Liver (tissue), 9 donors: Measurements from ENCODE around the gene NR1D1. TPM values are rescaled to one million over a fixed set of nuclear protein-coding genes. Genes with fewer than 3 reads are reported as not detected.

Source experiments
- DNase-seq: peaks from one replicate; pipeline ENCODE4 v3.0.0-alpha.2; 2017; ENCODE audit warnings: low spot score
- H3K27ac ChIP-seq, 2 donors: one replicate each; pipeline ENCODE4 v1.7.0; 2013; ENCODE audit warnings: inconsistent platforms in 2 of 2, low read length in 2 of 2, control low read depth in 1 of 2, low read depth in 1 of 2, mild to moderate bottlenecking in 1 of 2
- H3K27me3 ChIP-seq, 4 donors: one replicate each; pipeline versions ENCODE4 v1.6.1 to v1.7.0; 2013; ENCODE audit warnings: low read length in 3 of 4, inconsistent platforms in 1 of 4, mild to moderate bottlenecking in 1 of 4, moderate library complexity in 1 of 4; ENCODE audit not compliant: control insufficient read depth in 4 of 4, insufficient read depth in 4 of 4
- H3K36me3 ChIP-seq, 4 donors: one replicate each; pipeline versions ENCODE4 v1.6.1 to v1.7.0; 2013; ENCODE audit warnings: low read length in 3 of 4, mild to moderate bottlenecking in 3 of 4, low read depth in 1 of 4, moderate library complexity in 1 of 4; ENCODE audit not compliant: control insufficient read depth in 4 of 4, insufficient read depth in 3 of 4
- H3K4me1 ChIP-seq, 4 donors: one replicate each; pipeline versions ENCODE4 v1.6.1 to v1.7.0; 2013; ENCODE audit warnings: low read length in 3 of 4, mild to moderate bottlenecking in 3 of 4, moderate library complexity in 1 of 4; ENCODE audit not compliant: control insufficient read depth in 4 of 4, insufficient read depth in 4 of 4
- H3K4me3 ChIP-seq, 3 donors: one replicate each; pipeline versions ENCODE4 v1.6.1 to v1.7.0; 2013; ENCODE audit warnings: low read length in 3 of 3, control low read depth in 1 of 3, low read depth in 1 of 3, mild to moderate bottlenecking in 1 of 3
- H3K9ac ChIP-seq, 2 donors: one replicate each; pipeline ENCODE4 v1.7.0; 2013; ENCODE audit warnings: low read length in 2 of 2, mild to moderate bottlenecking in 2 of 2, moderate library complexity in 2 of 2, control low read depth in 1 of 2, low read depth in 1 of 2
- H3K9me3 ChIP-seq, 4 donors: one replicate each; pipeline versions ENCODE4 v1.6.1 to v1.7.0; 2013; ENCODE audit warnings: low read length in 3 of 4; ENCODE audit not compliant: control insufficient read depth in 4 of 4
- EGR1 ChIP-seq, 2 donors: IDR thresholded peaks; 2 replicates each; pipeline ENCODE4 v1.6.1; 2016 to 2018; ENCODE audit warnings: antibody characterized with exemption in 2 of 2, low read depth in 2 of 2
- FOXA1 ChIP-seq: IDR thresholded peaks from 2 replicates; pipeline ENCODE4 v1.6.1; 2016; ENCODE audit warnings: antibody characterized with exemption
- FOXA2 ChIP-seq: IDR thresholded peaks from 2 replicates; pipeline ENCODE4 v1.6.1; 2016; ENCODE audit warnings: antibody characterized with exemption
- GABPA ChIP-seq, 2 donors: IDR thresholded peaks in 1 of 2; conservative IDR thresholded peaks in 1 of 2; 2 replicates each; pipeline ENCODE4 v1.6.1; 2016; ENCODE audit warnings: antibody characterized with exemption in 2 of 2, mild to moderate bottlenecking in 1 of 2, moderate library complexity in 1 of 2
- HNF4A ChIP-seq, 2 donors: conservative IDR thresholded peaks; 2 replicates each; pipeline ENCODE4 v1.6.1; 2016; ENCODE audit warnings: antibody characterized with exemption in 2 of 2, mild to moderate bottlenecking in 2 of 2
- HNF4G ChIP-seq: IDR thresholded peaks from 2 replicates; pipeline ENCODE4 v1.6.1; 2016; ENCODE audit warnings: antibody characterized with exemption
- JUND ChIP-seq, 2 donors: IDR thresholded peaks; 2 replicates each; pipeline ENCODE4 v1.6.1; 2016; ENCODE audit warnings: antibody characterized with exemption in 2 of 2
- NR2F2 ChIP-seq: IDR thresholded peaks from 2 replicates; pipeline ENCODE4 v1.6.1; 2016; ENCODE audit warnings: antibody characterized with exemption
- RAD21 ChIP-seq, 2 donors: IDR thresholded peaks; 2 replicates each; pipeline ENCODE4 v1.6.1; 2016; ENCODE audit warnings: antibody characterized with exemption in 2 of 2, mild to moderate bottlenecking in 2 of 2
- RXRA ChIP-seq, 2 donors: IDR thresholded peaks; 2 replicates each; pipeline ENCODE4 v1.6.1; 2017 to 2018; ENCODE audit warnings: antibody characterized with exemption in 2 of 2, mild to moderate bottlenecking in 1 of 2
- TAF1 ChIP-seq: conservative IDR thresholded peaks from 2 replicates; pipeline ENCODE4 v1.6.1; 2016; ENCODE audit warnings: antibody characterized with exemption, mild to moderate bottlenecking
- WGBS: extraction: QIAGEN DNeasy Blood & Tissue Kit; methylation state at CpG from one replicate; pipeline ENCODE4 v1.1.7; 2013; 5-methylcytosine and 5-hydroxymethylcytosine counted together
- polyA plus RNA-seq, 2 donors: library from polyadenylated mRNA; stranded (reverse) in 1 of 2; unstranded in 1 of 2; fragments of 200-250 nt in 1 of 2; fragments of >200 nt in 1 of 2; fragmentation: Nextera tagmentation in 1 of 2; extraction: Ambion mirVana in 1 of 2; gene quantifications; one replicate each; pipeline versions ENCODE4 v1.2.1 to v1.2.3, GENCODE V29; 2013 to 2015
- total RNA-seq, 2 donors: library from RNA; depleted of rRNA; stranded (reverse); fragments of >200 nt; gene quantifications; one replicate each; pipeline ENCODE4 v1.2.3, GENCODE V29; 2014
- TF ChIP-seq, protein P1 (sequence below): IDR thresholded peaks from 2 replicates; pipeline ENCODE4 v1.6.1; 2016; ENCODE audit warnings: antibody characterized with exemption
- TF ChIP-seq, protein P2 (sequence below): IDR thresholded peaks from 2 replicates; pipeline ENCODE4 v1.6.1; 2016; ENCODE audit warnings: antibody characterized with exemption
- TF ChIP-seq, protein P3 (sequence below): IDR thresholded peaks from 2 replicates; pipeline ENCODE4 v1.6.1; 2016; ENCODE audit warnings: antibody characterized with exemption, mild to moderate bottlenecking
- TF ChIP-seq, protein P4 (sequence below): IDR thresholded peaks from 2 replicates; pipeline ENCODE4 v1.6.1; 2016; ENCODE audit warnings: antibody characterized with exemption
- donor health status: healthy.
- donor health status: healthy.
- donor health status: healthy.
- donor health status: healthy.
- donor health status: healthy.

The NR1D1 gene
- total and polyA plus RNA-seq, 4 donors: 0.84 to 13.7 (median 5.6) TPM

DNA sequence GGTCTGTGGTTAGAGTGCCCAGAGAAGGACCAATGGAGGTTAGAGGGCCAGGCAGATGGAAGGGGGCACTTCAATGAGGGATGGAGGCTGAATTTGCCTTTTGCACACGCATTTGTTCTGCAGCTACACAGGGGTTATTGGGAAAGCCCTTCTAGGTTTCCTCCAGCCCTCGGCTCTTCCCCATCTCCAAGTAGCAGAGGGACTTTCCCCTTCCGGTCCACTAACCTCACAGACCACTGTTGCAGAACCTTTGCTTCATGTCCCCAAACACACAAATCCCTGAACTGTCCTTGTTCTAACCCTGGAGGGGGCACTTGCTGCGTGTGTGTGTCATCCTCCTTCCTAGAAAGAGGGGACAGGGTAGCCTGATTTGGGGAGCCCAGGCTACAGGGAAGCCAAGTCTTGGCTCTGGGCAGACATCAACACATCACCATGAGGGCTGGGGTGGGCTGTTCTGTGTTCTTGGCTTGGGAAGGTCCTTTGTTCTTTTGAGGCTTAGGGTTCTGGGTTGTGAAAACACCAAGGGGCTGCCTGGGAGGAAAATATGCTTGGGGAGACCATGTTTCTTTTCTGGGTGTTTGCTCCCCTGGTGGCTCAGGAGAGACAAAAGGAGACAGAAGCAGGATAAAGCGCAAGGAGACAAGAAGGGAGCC is 7.3 kb upstream of the NR1D1 start:
- WGBS: 59% methylated on average over 5 of the region's 5 CpGs
- DNase-seq: no peak
- peak overlapping the region; percentile 20 to 75 for H3K9ac ChIP-seq
- peak overlapping the region; percentile 82 to 99 for H3K27ac ChIP-seq
- no peak overlapping the region for H3K4me3 ChIP-seq
- TF ChIP-seq, protein P1, sequence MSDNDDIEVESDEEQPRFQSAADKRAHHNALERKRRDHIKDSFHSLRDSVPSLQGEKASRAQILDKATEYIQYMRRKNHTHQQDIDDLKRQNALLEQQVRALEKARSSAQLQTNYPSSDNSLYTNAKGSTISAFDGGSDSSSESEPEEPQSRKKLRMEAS: no peak
- TF ChIP-seq TAF1 (no peak), NR2F2 (no peak), HNF4A (conservative IDR thresholded peaks at IDR 0.05) (peak in 1 of 2 donors; percentile 45)
- H3K4me1 ChIP-seq: peaks cover 12 to 78% (median 57%) of the 10 kb centered on the region in 4 donors
- H3K36me3 ChIP-seq: no peaks in the 10 kb centered on the region
- H3K9me3 ChIP-seq: no peaks in the 10 kb centered on the region
- no peaks in the 10 kb centered on the region for H3K27me3 ChIP-seq

DNA sequence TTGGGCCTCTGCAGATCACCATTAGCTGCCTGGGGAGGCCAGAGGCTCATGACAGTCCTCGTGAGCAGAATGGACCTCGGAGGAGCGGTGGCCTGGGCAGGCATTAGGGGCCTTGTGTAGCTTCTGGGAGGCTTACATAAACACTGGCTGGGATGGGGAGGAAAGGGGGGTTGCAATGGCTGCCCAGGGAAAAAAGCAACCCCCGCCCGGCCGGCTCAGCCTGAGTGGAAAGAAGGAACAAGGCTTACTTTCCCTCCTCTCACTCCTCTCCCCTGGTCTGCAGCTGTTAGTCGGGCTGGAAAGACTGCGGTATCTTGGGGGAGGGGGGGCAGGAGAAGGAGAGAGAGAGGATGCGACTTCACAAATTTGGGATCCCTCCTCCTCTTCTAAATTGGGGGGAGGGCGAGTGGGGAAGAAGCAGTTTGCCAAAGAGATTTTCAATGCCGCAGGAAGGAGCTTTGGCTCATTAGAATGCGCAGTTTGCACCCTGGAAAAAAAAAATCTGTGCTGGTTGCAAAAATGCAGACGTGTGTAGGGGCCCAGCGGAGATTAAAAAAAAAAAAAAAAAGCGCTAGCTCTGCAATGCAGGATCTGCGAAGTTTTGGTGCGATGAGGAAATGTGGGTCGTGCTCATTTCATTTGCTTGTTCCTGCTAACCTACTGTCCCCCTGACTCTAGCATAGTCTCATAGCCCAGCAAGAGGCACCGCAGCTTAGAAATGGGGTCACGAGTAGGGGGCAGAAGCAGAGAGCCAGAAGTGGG is 6.6 kb upstream of the NR1D1 start:
- H3K9ac ChIP-seq: peak overlapping the region in 1 of 2 donors; percentile 75
- H3K4me1 ChIP-seq: peaks cover 13 to 73% (median 51%) of the 10 kb centered on the region in 4 donors
- H3K4me3 ChIP-seq: no peak overlapping the region
- H3K27ac ChIP-seq: peak overlapping the region; percentile 82 to 99
- H3K9me3 ChIP-seq: no peaks in the 10 kb centered on the region
- WGBS: 70% methylated on average over 20 of the region's 20 CpGs
- H3K27me3 ChIP-seq: no peaks in the 10 kb centered on the region
- TF ChIP-seq RAD21 (IDR thresholded peaks at IDR 0.05): no peak
- TF ChIP-seq GABPA (IDR thresholded peaks at IDR 0.05 in 1 of 2, conservative IDR thresholded peaks at IDR 0.05 in 1 of 2): no peak
- no peak for TF ChIP-seq HNF4A (conservative IDR thresholded peaks at IDR 0.05)
- TF ChIP-seq NR2F2: no peak
- no peak for TF ChIP-seq JUND (IDR thresholded peaks at IDR 0.05)
- no peak for TF ChIP-seq FOXA2
- TF ChIP-seq, protein P2, sequence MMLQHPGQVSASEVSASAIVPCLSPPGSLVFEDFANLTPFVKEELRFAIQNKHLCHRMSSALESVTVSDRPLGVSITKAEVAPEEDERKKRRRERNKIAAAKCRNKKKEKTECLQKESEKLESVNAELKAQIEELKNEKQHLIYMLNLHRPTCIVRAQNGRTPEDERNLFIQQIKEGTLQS: no peak
- TF ChIP-seq, protein P3, sequence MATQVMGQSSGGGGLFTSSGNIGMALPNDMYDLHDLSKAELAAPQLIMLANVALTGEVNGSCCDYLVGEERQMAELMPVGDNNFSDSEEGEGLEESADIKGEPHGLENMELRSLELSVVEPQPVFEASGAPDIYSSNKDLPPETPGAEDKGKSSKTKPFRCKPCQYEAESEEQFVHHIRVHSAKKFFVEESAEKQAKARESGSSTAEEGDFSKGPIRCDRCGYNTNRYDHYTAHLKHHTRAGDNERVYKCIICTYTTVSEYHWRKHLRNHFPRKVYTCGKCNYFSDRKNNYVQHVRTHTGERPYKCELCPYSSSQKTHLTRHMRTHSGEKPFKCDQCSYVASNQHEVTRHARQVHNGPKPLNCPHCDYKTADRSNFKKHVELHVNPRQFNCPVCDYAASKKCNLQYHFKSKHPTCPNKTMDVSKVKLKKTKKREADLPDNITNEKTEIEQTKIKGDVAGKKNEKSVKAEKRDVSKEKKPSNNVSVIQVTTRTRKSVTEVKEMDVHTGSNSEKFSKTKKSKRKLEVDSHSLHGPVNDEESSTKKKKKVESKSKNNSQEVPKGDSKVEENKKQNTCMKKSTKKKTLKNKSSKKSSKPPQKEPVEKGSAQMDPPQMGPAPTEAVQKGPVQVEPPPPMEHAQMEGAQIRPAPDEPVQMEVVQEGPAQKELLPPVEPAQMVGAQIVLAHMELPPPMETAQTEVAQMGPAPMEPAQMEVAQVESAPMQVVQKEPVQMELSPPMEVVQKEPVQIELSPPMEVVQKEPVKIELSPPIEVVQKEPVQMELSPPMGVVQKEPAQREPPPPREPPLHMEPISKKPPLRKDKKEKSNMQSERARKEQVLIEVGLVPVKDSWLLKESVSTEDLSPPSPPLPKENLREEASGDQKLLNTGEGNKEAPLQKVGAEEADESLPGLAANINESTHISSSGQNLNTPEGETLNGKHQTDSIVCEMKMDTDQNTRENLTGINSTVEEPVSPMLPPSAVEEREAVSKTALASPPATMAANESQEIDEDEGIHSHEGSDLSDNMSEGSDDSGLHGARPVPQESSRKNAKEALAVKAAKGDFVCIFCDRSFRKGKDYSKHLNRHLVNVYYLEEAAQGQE: no peak
- no peak for TF ChIP-seq RXRA (IDR thresholded peaks at IDR 0.05)
- TF ChIP-seq EGR1 (IDR thresholded peaks at IDR 0.05; ENCODE audit: low read depth in 2 of 2): no peak
- TF ChIP-seq, protein P1: no peak
- no peak for TF ChIP-seq FOXA1
- TF ChIP-seq, protein P4, sequence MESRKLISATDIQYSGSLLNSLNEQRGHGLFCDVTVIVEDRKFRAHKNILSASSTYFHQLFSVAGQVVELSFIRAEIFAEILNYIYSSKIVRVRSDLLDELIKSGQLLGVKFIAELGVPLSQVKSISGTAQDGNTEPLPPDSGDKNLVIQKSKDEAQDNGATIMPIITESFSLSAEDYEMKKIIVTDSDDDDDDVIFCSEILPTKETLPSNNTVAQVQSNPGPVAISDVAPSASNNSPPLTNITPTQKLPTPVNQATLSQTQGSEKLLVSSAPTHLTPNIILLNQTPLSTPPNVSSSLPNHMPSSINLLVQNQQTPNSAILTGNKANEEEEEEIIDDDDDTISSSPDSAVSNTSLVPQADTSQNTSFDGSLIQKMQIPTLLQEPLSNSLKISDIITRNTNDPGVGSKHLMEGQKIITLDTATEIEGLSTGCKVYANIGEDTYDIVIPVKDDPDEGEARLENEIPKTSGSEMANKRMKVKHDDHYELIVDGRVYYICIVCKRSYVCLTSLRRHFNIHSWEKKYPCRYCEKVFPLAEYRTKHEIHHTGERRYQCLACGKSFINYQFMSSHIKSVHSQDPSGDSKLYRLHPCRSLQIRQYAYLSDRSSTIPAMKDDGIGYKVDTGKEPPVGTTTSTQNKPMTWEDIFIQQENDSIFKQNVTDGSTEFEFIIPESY: no peak
- TF ChIP-seq HNF4G: no peak
- no peaks in the 10 kb centered on the region for H3K36me3 ChIP-seq
- no peak for DNase-seq
